SU-DHL-6 (cell line): ENCODE measurements around the gene IBA57.

Source experiments
- H2AFZ ChIP-seq: fragments of 200-600 bp; sonication (generic); 2 replicates; pipeline ENCODE4 v1.6.1; 2014; ENCODE audit warnings: low read depth, mild to moderate bottlenecking, moderate library complexity, mixed read lengths, antibody characterized with exemption, low read length; ENCODE audit not compliant: severe bottlenecking
- H3F3A ChIP-seq: fragments of 200-600 bp; shearing (Covaris generic); 2 replicates; pipeline ENCODE4 v1.6.0; 2016; ENCODE audit warnings: antibody characterized with exemption, mild to moderate bottlenecking; ENCODE audit not compliant: insufficient read depth
- H3K27ac ChIP-seq: fragments of 200-600 bp; sonication (generic); 2 replicates; pipeline ENCODE4 v1.5.1; 2016; ENCODE audit warnings: low read depth, mild to moderate bottlenecking, low read length, moderate library complexity, mixed read lengths
- H3K27me3 ChIP-seq: fragments of 200-600 bp; sonication (generic), shearing (Covaris generic); 2 replicates; pipeline ENCODE4 v1.6.0; 2014; ENCODE audit warnings: mild to moderate bottlenecking, low read length
- H3K36me3 ChIP-seq: fragments of 200-600 bp; sonication (generic); 2 replicates; pipeline ENCODE4 v1.6.1; 2014; ENCODE audit warnings: mild to moderate bottlenecking, low read length, mixed read lengths
- H3K4me2 ChIP-seq: fragments of 300-600, 200-600 bp; shearing (Covaris generic), sonication (generic); 2 replicates; pipeline ENCODE4 v1.6.0; 2014; ENCODE audit warnings: low read length, low read depth, mild to moderate bottlenecking; ENCODE audit not compliant: poor library complexity, severe bottlenecking
- H3K4me3 ChIP-seq: fragments of 200-600 bp; sonication (generic); 2 replicates; pipeline ENCODE4 v1.5.1; 2014; ENCODE audit warnings: antibody characterized with exemption, low read length, mild to moderate bottlenecking, mixed read lengths; ENCODE audit not compliant: insufficient read depth, poor library complexity, severe bottlenecking
- H3K79me2 ChIP-seq: fragments of 200-600 bp; sonication (generic); 2 replicates; pipeline ENCODE4 v1.6.1; 2014; ENCODE audit warnings: mild to moderate bottlenecking, low read length, moderate library complexity; ENCODE audit not compliant: insufficient read depth
- H3K9ac ChIP-seq: fragments of 200-600 bp; sonication (generic); 2 replicates; pipeline ENCODE4 v1.7.0; 2014; ENCODE audit warnings: mild to moderate bottlenecking, low read length
- H3K9me2 ChIP-seq: fragments of 200-600 bp; sonication (generic); replicated peaks from 2 replicates; pipeline ENCODE4 v1.6.1; 2014; ENCODE audit warnings: low read length; ENCODE audit not compliant: insufficient read depth
- H3K9me3 ChIP-seq: fragments of 200-600 bp; sonication (generic); 2 replicates; pipeline ENCODE4 v1.6.1; 2014; ENCODE audit warnings: low read length, mixed read lengths; ENCODE audit not compliant: insufficient read depth
- H4K20me1 ChIP-seq: fragments of 200-600 bp; sonication (generic); 2 replicates; pipeline ENCODE4 v1.6.1; 2014; ENCODE audit warnings: low read depth, mild to moderate bottlenecking, antibody characterized with exemption, low read length, moderate library complexity, mixed read lengths
- EZH2phosphoT487 ChIP-seq: fragments of 200-600 bp; sonication (generic), shearing (Covaris generic); conservative IDR thresholded peaks from 2 replicates; pipeline ENCODE4 v1.6.1; 2018; ENCODE audit warnings: mild to moderate bottlenecking, antibody characterized with exemption, low read length, moderate library complexity, mixed read lengths
- TF ChIP-seq, protein P1 (sequence below): fragments of 200-600 bp; sonication (generic); IDR thresholded peaks from one replicate; pipeline ENCODE4 v1.5.1; 2017; ENCODE audit warnings: antibody characterized with exemption, mild to moderate bottlenecking, low read length, moderate library complexity; ENCODE audit not compliant: insufficient read depth, poor library complexity, severe bottlenecking

IBA57 gene

DNA sequence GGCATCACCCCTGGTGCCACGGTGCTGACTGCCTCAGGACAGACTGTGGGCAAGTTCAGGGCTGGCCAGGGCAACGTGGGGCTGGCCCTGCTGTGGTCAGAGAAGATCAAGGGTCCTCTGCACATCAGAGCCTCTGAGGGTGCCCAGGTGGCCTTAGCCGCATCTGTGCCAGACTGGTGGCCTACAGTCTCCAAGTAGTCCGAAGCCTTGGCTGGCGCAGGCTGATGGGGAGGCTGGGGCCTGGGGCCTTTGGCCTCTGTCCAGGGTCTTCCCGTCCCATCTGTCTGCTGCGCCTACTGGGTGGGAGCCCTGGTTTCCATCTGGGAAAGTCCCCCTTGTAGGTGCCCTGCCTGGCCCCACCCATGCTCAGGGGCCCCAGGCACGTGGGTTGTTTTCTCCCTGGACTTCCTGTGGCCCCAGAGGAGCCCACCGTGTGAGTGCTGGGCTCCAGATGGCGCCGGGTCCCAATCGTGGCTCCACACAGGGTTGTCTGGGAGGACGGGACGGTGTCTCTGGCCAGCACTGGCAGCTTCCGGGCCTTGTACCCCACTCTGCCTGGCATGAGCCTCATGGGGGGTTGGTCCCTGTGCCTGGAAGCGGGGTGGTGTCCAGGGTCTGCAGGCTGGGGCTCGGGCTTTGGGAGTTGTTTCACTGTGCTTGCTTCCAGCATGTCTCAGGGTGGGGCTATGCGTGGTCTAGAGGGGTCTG lies 9.9 kb downstream of the IBA57 start:
- TF ChIP-seq EZH2phosphoT487: no peak
- H3K9ac ChIP-seq: no peak overlapping the region
- H3K4me2 ChIP-seq: no peak overlapping the region

DNA sequence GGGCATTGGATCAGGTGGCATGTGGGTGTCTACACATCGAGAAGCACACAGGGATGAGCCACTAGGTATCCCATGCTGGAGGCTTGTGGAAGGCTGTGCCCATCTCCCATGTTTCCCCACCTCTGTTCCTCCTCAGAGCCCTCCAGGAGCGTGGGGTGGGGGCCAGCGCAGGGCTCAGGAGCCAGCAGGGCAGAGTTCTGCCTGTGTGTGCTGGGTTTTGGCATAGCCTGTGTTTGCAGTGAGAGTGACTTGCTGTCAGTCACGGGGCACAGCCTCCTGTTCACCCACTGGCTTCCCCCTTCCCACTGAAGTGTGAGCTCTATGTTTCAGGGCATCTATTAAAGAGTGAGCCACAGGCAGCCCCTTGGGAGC lies 10.4 kb downstream of the IBA57 start:
- Histone ChIP-seq H3K9me3 (no peaks in the 10 kb centered on the region), H3K27ac (no peak overlapping the region), H3K4me3 (no peak overlapping the region), H3K27me3 (no peaks in the 10 kb centered on the region), H3K9me2 (no peaks in the 10 kb centered on the region), H3K36me3 (no peaks in the 10 kb centered on the region), H3K9ac (no peak overlapping the region), H3F3A (no peaks in the 10 kb centered on the region), H3K4me2 (no peak overlapping the region), H4K20me1 (no peaks in the 10 kb centered on the region), H3K79me2 (no peaks in the 10 kb centered on the region), H2AFZ (no peak overlapping the region)
- no peak for TF ChIP-seq EZH2phosphoT487
- TF ChIP-seq, protein P1, sequence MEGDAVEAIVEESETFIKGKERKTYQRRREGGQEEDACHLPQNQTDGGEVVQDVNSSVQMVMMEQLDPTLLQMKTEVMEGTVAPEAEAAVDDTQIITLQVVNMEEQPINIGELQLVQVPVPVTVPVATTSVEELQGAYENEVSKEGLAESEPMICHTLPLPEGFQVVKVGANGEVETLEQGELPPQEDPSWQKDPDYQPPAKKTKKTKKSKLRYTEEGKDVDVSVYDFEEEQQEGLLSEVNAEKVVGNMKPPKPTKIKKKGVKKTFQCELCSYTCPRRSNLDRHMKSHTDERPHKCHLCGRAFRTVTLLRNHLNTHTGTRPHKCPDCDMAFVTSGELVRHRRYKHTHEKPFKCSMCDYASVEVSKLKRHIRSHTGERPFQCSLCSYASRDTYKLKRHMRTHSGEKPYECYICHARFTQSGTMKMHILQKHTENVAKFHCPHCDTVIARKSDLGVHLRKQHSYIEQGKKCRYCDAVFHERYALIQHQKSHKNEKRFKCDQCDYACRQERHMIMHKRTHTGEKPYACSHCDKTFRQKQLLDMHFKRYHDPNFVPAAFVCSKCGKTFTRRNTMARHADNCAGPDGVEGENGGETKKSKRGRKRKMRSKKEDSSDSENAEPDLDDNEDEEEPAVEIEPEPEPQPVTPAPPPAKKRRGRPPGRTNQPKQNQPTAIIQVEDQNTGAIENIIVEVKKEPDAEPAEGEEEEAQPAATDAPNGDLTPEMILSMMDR: no peak

More for the DNA sequence above, 9.9 kb downstream of the IBA57 start:
- no peaks in the 10 kb centered on the region for H3K79me2 ChIP-seq
- no peaks in the 10 kb centered on the region for H3K9me2 ChIP-seq
- H2AFZ ChIP-seq: no peak overlapping the region
- H3K36me3 ChIP-seq: no peaks in the 10 kb centered on the region
- H3K9me3 ChIP-seq: no peaks in the 10 kb centered on the region
- H3F3A ChIP-seq: no peaks in the 10 kb centered on the region
- no peak overlapping the region for H3K4me3 ChIP-seq
- no peak overlapping the region for H3K27ac ChIP-seq
- H4K20me1 ChIP-seq: no peaks in the 10 kb centered on the region
- H3K27me3 ChIP-seq: no peaks in the 10 kb centered on the region

DNA sequence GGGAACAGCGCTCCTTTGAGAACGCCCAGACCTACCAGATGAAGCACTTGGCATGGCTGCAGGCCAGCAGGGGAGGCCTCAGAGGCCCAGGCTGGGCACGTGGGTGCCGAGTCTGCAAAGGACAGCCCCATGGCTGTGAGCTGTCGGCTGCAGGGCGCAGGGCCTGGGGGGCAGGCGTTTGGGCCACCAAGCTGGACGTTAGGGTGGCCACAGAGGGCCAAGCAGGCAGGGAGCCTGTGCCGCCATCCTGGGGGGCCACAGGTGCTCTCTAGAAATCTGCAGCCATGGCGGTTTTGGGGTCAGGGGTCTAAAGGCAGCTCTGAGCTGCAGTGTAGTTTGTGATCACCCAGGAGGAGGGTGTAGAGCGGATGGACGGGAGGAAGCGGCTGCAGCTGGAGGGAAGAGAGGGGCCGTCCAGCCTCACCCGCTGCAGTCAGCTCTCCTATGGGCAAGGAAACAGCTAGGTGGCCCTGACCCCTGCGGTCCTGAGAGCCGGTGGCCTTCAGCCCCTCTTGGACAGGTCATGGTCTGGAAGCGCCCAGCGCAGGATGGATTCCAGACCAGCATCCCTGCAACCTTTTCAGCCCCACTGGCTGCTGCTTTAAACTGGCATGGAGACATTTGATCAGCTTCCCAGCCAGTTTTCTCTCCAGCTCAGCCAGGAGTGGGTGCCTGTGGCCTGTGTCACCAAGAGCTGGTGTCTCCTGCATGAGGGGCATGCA lies 11.0 kb downstream of the IBA57 start:
- H3K79me2 ChIP-seq: no peaks in the 10 kb centered on the region
- H3K9me3 ChIP-seq: no peaks in the 10 kb centered on the region
- H3K9ac ChIP-seq: no peak overlapping the region
- H3K9me2 ChIP-seq: no peaks in the 10 kb centered on the region
- H3K27me3 ChIP-seq: no peaks in the 10 kb centered on the region
- TF ChIP-seq, protein P1: no peak
- no peak for TF ChIP-seq EZH2phosphoT487
- H3F3A ChIP-seq: no peaks in the 10 kb centered on the region
- H3K27ac ChIP-seq: no peak overlapping the region
- H3K4me3 ChIP-seq: no peak overlapping the region
- H3K36me3 ChIP-seq: no peaks in the 10 kb centered on the region
- no peak overlapping the region for H3K4me2 ChIP-seq
- no peaks in the 10 kb centered on the region for H4K20me1 ChIP-seq
- H2AFZ ChIP-seq: no peak overlapping the region

DNA sequence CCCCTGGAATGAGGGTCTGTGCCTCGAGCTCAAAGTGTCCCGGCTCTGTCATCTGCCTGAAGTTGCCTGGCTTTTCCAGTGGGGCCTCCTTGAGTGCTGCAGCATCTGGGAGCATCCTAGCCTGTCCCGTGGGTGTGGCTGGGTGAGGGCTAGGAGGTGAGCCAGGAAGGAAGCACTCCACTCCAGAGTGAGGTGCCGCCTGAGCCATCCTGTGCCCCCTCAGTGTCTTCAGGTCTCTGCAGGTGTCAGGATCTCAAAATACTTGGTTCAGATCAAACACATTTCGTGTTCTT lies 11.5 kb downstream of the IBA57 start:
- Histone ChIP-seq H3K27ac (no peak overlapping the region), H3K9me3 (no peaks in the 10 kb centered on the region), H3K9me2 (no peaks in the 10 kb centered on the region), H3K4me2 (no peak overlapping the region), H3K27me3 (no peaks in the 10 kb centered on the region), H4K20me1 (no peaks in the 10 kb centered on the region), H3K36me3 (no peaks in the 10 kb centered on the region), H3K79me2 (no peaks in the 10 kb centered on the region), H2AFZ (no peak overlapping the region), H3K4me3 (no peak overlapping the region), H3K9ac (no peak overlapping the region), H3F3A (no peaks in the 10 kb centered on the region)
- TF ChIP-seq, protein P1: no peak
- TF ChIP-seq EZH2phosphoT487: no peak
